Adipose tissue (tissue), 3 donors: ENCODE results near the gene GNAT1. TPM values are rescaled to one million over a fixed set of nuclear protein-coding genes. Genes with fewer than 3 reads are reported as not detected.

Experiments
- H3K27ac ChIP-seq: one replicate; pipeline ENCODE4 v1.5.1; 2013; ENCODE audit warnings: low read depth, low read length
- WGBS, 3 donors: extraction: QIAGEN DNeasy Blood & Tissue Kit; methylation state at CpG; one replicate each; pipeline ENCODE4 v1.1.7; 2013; 5-methylcytosine and 5-hydroxymethylcytosine counted together
- polyA plus RNA-seq, 3 donors: library from polyadenylated mRNA; stranded (reverse); fragments of 200-250 nt; gene quantifications; one replicate each; pipeline ENCODE4 v1.2.3, GENCODE V29; 2013
- donor health status: healthy with polysubstance abuse.
- donor health status: Bipolar disorder and iron deficiency.
- donor health status: healthy.

GNAT1 gene
- polyA plus RNA-seq, 3 donors: 0.13 TPM; not detected in 2

DNA sequence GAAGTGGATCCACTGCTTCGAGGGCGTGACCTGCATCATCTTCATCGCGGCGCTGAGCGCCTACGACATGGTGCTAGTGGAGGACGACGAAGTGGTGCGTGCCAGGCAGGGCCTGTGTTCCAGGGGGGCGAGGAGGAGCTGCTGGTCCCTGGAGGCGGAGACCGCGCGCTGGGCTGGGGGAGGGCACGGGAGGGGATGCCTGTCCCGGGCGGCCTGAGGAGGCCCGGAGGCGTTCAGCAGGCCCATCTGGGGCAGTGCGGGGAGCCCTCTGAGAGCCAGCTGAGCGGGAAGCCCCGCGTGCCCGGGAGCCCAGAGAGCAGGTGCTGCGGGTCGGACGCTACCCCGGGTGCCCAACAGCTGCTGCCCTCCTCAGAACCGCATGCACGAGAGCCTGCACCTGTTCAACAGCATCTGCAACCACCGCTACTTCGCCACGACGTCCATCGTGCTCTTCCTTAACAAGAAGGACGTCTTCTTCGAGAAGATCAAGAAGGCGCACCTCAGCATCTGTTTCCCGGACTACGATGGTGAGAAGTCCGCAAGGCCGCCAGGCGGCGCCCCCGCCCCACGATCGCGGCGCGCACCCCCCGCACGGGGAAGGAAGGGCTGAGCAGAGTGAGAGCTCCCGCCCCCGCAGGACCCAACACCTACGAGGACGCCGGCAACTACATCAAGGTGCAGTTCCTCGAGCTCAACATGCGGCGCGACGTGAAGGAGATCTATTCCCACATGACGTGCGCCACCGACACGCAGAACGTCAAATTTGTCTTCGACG, 2.9 kb downstream of the GNAT1 start:
- 8 to 11% (median 9%) methylated on average over 66 to 70 of the region's 70 CpGs for WGBS, 3 donors
- H3K27ac ChIP-seq: no peak overlapping the region

GRCh38 chr3:50194903-50195500, 3.6 kb downstream of the GNAT1 start:
- no peak overlapping the region for H3K27ac ChIP-seq
- WGBS, 3 donors: 59 to 62% (median 60%) methylated on average over 14 of the region's 14 CpGs

DNA sequence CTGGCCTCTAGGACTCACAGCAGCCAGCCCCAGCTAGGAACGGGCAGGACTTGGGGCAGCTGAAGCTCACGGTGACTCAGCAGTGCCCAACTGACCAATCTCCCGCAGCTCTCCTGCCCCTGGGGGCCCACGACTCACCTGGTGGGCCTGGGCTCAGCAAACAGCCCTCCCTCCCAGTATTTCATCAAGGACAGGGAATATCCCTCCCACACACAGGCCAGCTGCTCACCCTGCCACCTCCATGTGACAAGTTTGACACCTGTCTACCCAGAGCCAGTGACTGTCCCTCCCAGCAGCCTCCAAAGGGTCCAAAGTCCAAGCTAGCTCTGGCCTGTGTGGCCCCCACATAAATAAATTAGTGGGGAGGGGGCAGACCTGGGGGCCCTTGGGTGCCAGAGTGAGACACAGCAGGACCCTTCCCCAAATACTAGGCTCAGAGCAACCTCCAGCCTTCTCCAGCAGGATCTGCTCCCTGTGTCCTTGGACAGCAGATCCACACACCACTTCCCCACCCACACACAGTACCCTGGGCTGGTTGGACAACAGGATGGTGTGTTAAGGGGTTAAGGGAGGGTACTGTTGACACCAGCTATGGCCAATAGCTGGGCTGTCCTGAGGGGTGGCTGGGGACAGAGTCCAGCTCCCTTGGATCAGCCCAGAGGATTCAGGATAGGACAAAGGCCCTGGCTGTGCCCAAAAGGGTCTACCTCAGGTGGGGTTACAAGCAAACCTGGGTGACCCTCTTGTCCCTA, 4.3 kb downstream of the GNAT1 start:
- no peak overlapping the region for H3K27ac ChIP-seq
- WGBS, 3 donors: 31 to 73% (median 60%) methylated on average over 4 of the region's 4 CpGs

DNA sequence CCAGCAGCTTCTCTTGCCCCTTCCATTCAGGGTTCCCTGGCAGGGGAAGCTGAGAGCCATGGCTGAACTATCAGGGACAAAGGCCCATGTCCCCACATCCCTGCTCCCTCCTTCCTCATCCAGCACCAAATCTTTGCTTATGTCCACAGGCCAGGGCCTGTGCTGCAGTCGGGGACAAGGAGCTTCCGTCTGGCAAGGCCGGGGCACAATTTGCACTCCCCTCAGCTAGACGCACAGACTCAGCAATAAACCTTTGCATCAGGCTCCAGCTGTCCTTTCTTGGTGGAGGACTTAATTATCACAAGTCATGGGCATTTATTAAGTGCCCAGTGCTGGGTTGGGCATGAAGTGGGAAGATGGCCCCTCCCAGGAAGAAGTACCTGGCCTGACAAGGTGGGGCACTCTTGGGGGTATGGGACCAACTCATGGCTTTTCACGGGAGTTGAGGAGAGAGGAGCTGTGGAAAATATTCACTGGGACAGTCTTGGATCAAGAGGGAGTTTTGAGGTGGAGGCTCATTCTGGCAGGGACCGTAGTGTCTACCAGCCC, 4.9 kb downstream of the GNAT1 start:
- 70 to 76% (median 76%) methylated on average over 6 of the region's 6 CpGs for WGBS, 3 donors
- no peak overlapping the region for H3K27ac ChIP-seq

- WGBS, 3 donors: 53 to 83% (median 79%) methylated on average over 10 of the region's 10 CpGs
- H3K27ac ChIP-seq: no peak overlapping the region
Observed at GRCh38 chr3:50201573-50202315, 10.3 kb downstream of the GNAT1 start.

DNA sequence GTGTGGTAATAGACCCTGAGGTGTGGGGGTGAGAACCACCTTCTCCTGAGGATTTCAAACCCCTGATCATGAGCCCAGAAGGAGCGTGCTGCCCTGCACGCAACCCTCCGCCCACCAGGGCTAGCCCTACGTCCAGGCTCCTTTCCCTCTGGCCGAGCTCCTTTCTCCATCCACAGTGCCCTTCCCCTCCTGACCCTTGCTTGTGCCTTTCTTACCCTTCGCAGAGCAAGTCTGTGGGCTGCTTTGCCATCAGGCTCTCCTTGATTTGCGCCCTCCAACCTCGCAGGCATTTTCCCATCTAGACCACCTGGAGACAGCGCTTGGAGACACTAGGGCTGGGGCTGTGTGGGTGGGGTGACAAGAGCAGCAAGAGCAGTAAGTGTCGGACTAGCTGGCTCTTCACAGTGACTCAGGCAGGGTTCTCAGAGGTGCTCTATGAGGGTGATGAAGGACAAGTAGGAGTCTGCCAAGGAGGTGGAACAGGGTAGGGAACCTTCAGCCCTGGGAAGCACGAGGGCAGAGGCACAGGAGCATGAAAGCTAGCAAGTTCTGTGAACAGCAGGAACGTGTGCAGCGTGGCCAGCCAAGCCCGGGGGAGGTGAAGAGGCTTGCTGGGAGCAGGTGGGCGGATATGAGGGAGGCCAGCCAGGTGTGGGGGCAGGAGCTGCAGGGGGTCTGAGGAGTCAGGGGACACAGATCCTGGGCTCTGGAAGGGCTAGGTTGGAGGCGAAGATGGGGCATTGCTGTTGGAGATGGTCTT, 11.1 kb downstream of the GNAT1 start:
- H3K27ac ChIP-seq: no peak overlapping the region
- WGBS, 3 donors: 72 to 86% (median 86%) methylated on average over 16 of the region's 16 CpGs

GRCh38 chr3:50203113-50203808, 11.9 kb downstream of the GNAT1 start:
- WGBS, 3 donors: 37 to 86% (median 82%) methylated on average over 9 of the region's 9 CpGs
- H3K27ac ChIP-seq: no peak overlapping the region

- 53 to 75% (median 73%) methylated on average over 12 of the region's 12 CpGs for WGBS, 3 donors
- no peak overlapping the region for H3K27ac ChIP-seq
Observed at GRCh38 chr3:50203809-50204803, 12.7 kb downstream of the GNAT1 start.

DNA sequence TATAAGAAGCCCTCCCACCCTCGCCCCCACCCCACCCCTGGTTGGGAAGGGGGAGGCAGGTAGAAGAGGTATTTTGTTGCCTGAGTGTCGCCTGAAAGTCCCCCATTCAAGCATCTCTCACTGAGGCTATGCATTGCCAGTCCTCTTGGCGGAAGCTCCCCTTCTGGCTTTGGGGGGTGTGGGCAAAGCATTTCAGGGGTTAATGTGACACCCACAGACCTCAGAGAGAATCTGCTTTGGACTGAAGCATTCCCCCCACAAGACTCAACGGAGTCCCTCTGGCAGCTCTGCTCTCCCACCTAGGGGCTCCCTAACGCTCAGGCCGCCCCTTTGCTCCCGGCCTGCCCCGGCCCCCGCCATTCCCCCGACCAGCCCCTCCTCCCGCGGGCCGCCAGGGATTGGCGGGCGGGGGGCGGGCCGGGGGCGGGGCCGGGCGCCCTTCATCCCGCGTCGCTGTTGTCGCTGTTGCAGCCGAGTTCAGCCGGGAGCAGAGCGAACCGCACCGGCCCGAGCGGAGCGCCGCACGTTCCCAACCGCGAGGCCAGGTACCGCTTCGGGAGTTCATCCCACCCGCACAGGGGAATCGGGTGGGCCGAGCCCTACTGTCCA, 13.5 kb downstream of the GNAT1 start, which contains the start of gene SLC38A3:
SLC38A3 (plus strand) TSS at position 468 of the 609 bp plus-strand sequence. CDS start 8,929 bp downstream, outside the sequence.
- H3K27ac ChIP-seq: no peak within 1 kb of the TSS

GRCh38 chr3:50205413-50206276, 14.2 kb downstream of the GNAT1 start:
- H3K27ac ChIP-seq: no peak overlapping the region
- WGBS, 3 donors: 4 to 11% (median 8%) methylated on average over 64 to 67 of the region's 67 CpGs

More for the DNA sequence above, 13.5 kb downstream of the GNAT1 start, which contains the start of gene SLC38A3:
- 4 to 6% (median 5%) methylated on average over 27 to 41 of the region's 41 CpGs for WGBS, 3 donors

DNA sequence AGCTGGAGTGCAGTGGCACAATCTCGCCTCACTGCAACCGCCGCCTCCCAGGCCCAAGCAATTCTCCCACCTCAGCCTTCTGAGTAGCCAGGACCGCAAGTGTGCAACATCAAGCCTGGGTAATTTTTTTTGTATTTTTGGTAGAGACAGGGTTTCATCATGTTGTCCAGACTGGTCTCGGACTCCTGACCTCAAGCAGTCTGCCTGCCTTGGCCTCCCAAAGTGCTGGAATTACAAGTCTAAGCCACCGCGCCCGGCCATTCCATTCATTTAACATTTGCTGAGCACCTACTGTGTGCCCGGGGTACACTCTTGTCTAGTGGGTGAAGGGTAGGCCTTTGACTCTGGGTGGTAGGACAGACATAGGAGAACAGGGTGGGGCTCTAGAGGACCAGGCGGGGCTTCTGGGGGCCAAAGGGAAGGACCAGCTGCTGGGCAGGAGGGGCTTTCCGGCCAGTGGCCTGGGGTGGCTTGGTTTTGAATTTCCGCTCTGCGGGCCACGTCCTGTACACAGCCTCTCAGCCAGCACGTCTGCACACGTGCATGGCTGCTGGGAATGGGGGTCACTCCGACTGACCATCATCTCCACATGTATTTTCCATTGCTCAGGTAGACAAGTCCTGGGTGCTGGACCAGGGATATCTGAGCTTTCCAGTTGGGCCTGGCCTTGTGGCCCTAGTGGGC, 16.1 kb downstream of the GNAT1 start:
- WGBS, 3 donors: 93 to 95% (median 94%) methylated on average over 17 of the region's 17 CpGs
- H3K27ac ChIP-seq: no peak overlapping the region

DNA sequence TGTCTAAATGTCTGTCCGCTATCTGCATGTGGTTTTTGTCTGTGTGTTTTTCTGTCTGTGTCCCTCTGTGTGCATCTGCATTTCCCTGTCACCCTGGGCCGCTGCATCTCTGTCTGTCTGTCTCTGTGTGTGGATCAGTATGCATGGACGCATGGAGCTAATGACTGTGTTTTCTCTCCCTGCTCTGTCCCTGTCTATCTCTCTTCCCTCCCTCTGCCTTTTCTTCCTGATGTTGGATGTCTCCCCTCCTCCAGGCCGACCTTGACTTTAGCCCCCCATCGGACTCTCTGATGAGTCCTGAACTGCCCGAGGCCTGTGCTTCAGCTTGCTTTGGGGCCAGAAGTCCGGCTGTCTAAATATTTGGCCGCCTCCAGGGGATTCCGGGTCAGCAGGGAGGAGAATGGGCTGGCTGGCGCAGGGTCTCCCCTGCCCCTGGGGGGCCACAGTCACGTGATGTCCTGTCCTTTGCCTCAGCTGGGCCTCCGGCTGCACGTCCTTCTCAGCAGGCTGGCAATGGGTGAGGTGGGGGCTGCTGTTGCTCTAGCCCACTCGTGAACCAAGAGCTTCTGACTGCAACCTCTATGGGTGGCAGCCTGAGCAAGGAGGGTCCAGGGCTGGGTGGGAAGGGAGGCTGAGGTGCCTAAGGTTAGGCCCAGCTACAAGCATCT, 17.4 kb downstream of the GNAT1 start:
- H3K27ac ChIP-seq: no peak overlapping the region
- WGBS, 3 donors: 59 to 78% (median 77%) methylated on average over 14 of the region's 14 CpGs

DNA sequence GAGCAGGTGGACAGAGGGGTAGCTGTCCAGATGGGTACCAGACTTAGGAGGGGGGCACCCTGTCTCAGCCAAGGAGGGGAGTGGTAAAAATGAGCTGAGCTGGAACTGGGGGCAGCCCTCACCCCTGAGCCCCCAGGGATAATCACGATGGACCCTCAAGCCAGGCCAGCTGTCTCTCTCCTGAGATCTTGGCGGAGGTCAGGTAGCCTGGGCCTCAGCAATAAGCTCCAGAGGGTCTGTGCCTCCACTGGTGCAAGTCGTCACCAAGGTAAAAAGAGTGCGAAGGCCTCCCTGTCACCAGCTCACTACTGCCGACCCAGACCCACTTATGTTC, 18.7 kb downstream of the GNAT1 start:
- no peak overlapping the region for H3K27ac ChIP-seq
- WGBS, 3 donors: 60 to 91% (median 89%) methylated on average over 5 of the region's 5 CpGs
